GM18498 (cell line): Measurements from ENCODE around the gene FOXL3.
"Not testable (repeated sequence)": the region's sequence is repeated elsewhere in the genome, so short reads cannot be mapped to it uniquely, and the experiment has no call there.

Experiments used
- ATAC-seq: cut with Tn5 transposase; IDR thresholded peaks from one replicate; pipeline ENCODE4 v1.9.1; 2021; ENCODE audit warnings: mild to moderate bottlenecking, moderate library complexity; ENCODE audit not compliant: unreplicated experiment

FOXL3 gene

GRCh38 chr7:335358-336148, 45.6 kb downstream of the FOXL3 start:
- ATAC-seq, result no peak

- ATAC-seq, result not testable (repeated sequence)
These were observed 46.2 kb downstream of the FOXL3 start for GRCh38 chr7:336149-336533.

GRCh38 chr7:336810-337566, 47.0 kb downstream of the FOXL3 start:
- no peak for ATAC-seq

GRCh38 chr7:337567-337951, 47.6 kb downstream of the FOXL3 start:
- no peak for ATAC-seq

- ATAC-seq, result no peak
These were observed 48.5 kb downstream of the FOXL3 start for GRCh38 chr7:338295-339061.

GRCh38 chr7:339062-339342, 49.0 kb downstream of the FOXL3 start:
- ATAC-seq, result no peak

- ATAC-seq, result no peak
These were observed 49.7 kb downstream of the FOXL3 start for GRCh38 chr7:339696-340095.

- no peak for ATAC-seq
These were observed 50.4 kb downstream of the FOXL3 start for GRCh38 chr7:340200-340937.
